Left ventricle myocardium inferior (tissue), 1 donor: ENCODE results near the gene GUCY2F. TPM values are rescaled to one million over a fixed set of nuclear protein-coding genes. Genes with fewer than 3 reads are reported as not detected.

Source experiments
- DNase-seq: peaks from one replicate; pipeline ENCODE4 v3.0.0-alpha.2; 2020
- H3K27ac ChIP-seq: fragments of 200-600 bp; replicated peaks from 2 replicates; pipeline ENCODE4 v1.8.0; 2021
- H3K27me3 ChIP-seq: fragments of 200-600 bp; 2 replicates; pipeline ENCODE4 v1.8.0; 2021; ENCODE audit warnings: low read depth
- H3K36me3 ChIP-seq: fragments of 200-600 bp; 2 replicates; pipeline ENCODE4 v1.8.0; 2021
- H3K4me1 ChIP-seq: fragments of 200-600 bp; 2 replicates; pipeline ENCODE4 v1.8.0; 2021
- H3K4me3 ChIP-seq: fragments of 200-600 bp; 2 replicates; pipeline ENCODE4 v1.8.0; 2021; ENCODE audit warnings: mild to moderate bottlenecking, moderate library complexity
- H3K9me3 ChIP-seq: fragments of 200-600 bp; replicated peaks from 2 replicates; pipeline ENCODE4 v1.8.0; 2021
- intact Hi-C: fragments of 100-400 bp; cut with micrococcal nuclease; formaldehyde crosslinking; loops from one replicate; pipeline ENCODE4 v1.11.0; 2022
- total RNA-seq: library from RNA; stranded (reverse); fragmentation: NEBNext Ultra II Directional; extraction: Animal tissue kit (Norgen Biotek cat#: 25700); gene quantifications from one replicate; pipeline ENCODE4 v1.2.1, GENCODE V29; 2021
- TF ChIP-seq, protein P1 (sequence below): fragments of 200-600 bp; IDR thresholded peaks from 2 replicates; pipeline ENCODE4 v1.8.0; 2021; ENCODE audit warnings: antibody characterized with exemption, mild to moderate bottlenecking, borderline replicate concordance
- donor health status: DM: no; HTN: yes; CAD: no; lungs with severe emphysema.

Gene GUCY2F
- total RNA-seq, 1 donor from 2014 or later, result not detected

DNA sequence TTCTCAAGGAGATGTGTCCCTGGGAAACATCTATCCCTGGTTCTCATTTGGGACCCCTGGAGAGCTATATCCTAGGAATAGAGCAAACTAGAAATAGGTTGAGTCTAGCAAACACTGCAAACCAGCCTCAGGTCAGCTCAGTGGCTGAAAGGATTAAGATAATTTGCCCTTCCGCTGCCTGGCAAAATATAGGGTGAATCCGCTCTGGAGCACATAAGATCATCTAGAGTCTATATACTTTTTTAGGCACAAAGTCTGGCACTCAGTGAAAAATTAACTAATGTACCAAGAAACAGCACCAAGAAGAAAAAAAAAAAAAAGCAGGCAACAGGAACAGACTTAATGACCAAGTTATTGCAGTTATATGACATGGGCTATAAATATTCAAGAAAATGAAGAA is 7.3 kb upstream of the GUCY2F start:
- Histone ChIP-seq H3K9me3 (no peaks in the 10 kb centered on the region), H3K27me3 (no peaks in the 10 kb centered on the region), H3K27ac (no peak overlapping the region), H3K4me3 (no peak overlapping the region), H3K4me1 (no peaks in the 10 kb centered on the region), H3K36me3 (no peaks in the 10 kb centered on the region)
- intact Hi-C loops, result loop anchor here (10.0 kb wide), 1 partner anchor 396 kb away; no protein-coding TSS in a partner anchor
- TF ChIP-seq, protein P1, sequence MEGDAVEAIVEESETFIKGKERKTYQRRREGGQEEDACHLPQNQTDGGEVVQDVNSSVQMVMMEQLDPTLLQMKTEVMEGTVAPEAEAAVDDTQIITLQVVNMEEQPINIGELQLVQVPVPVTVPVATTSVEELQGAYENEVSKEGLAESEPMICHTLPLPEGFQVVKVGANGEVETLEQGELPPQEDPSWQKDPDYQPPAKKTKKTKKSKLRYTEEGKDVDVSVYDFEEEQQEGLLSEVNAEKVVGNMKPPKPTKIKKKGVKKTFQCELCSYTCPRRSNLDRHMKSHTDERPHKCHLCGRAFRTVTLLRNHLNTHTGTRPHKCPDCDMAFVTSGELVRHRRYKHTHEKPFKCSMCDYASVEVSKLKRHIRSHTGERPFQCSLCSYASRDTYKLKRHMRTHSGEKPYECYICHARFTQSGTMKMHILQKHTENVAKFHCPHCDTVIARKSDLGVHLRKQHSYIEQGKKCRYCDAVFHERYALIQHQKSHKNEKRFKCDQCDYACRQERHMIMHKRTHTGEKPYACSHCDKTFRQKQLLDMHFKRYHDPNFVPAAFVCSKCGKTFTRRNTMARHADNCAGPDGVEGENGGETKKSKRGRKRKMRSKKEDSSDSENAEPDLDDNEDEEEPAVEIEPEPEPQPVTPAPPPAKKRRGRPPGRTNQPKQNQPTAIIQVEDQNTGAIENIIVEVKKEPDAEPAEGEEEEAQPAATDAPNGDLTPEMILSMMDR, result no peak
- DNase-seq, result no peak

DNA sequence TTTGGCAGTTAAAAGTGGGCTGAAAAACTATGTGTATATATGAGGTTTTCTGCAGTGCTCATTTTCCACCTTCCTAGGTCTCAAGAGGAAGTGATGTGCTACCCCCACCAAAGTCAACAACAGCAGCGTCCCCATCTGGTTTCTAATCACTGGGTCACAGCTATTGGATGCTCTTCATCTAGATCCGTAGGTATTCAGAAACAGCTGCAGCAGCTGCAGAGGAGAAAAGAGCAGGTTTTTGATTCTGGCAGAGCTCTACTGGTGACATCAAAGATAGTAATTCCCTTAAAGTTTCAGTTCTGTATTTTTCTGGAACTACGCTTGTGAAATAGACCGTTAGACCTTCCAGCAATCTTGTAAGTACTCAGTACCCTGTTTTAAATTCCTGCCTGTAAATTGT is 5.8 kb upstream of the GUCY2F start:
- no peaks in the 10 kb centered on the region for H3K4me1 ChIP-seq
- H3K27me3 ChIP-seq, result no peaks in the 10 kb centered on the region
- TF ChIP-seq, protein P1, result no peak
- intact Hi-C loops, result loop anchor here (10.0 kb wide), 1 partner anchor 397 kb away; no protein-coding TSS in a partner anchor
- DNase-seq, result no peak
- no peaks in the 10 kb centered on the region for H3K36me3 ChIP-seq
- no peak overlapping the region for H3K4me3 ChIP-seq
- no peak overlapping the region for H3K27ac ChIP-seq
- no peaks in the 10 kb centered on the region for H3K9me3 ChIP-seq

GRCh38 chrX:109485470-109486340 is 3.8 kb upstream of the GUCY2F start:
- H3K36me3 ChIP-seq, result no peaks in the 10 kb centered on the region
- TF ChIP-seq, protein P1, result peak; percentile 89
- H3K27ac ChIP-seq, result no peak overlapping the region
- H3K4me3 ChIP-seq, result no peak overlapping the region
- no peaks in the 10 kb centered on the region for H3K9me3 ChIP-seq
- DNase-seq, result peak; percentile 20
- H3K27me3 ChIP-seq, result no peaks in the 10 kb centered on the region
- H3K4me1 ChIP-seq, result no peaks in the 10 kb centered on the region
- intact Hi-C loops, result loop anchor here (10.0 kb wide), 1 partner anchor 399 kb away; no protein-coding TSS in a partner anchor

- no peak for DNase-seq
- no peak overlapping the region for H3K27ac ChIP-seq
- intact Hi-C loops, result loop anchor here (10.0 kb wide), 1 partner anchor 400 kb away; no protein-coding TSS in a partner anchor
- no peaks in the 10 kb centered on the region for H3K27me3 ChIP-seq
- H3K4me3 ChIP-seq, result no peak overlapping the region
- no peaks in the 10 kb centered on the region for H3K9me3 ChIP-seq
- H3K4me1 ChIP-seq, result no peaks in the 10 kb centered on the region
- H3K36me3 ChIP-seq, result no peaks in the 10 kb centered on the region
- TF ChIP-seq, protein P1, result no peak
Measured at GRCh38 chrX:109484886-109485285, 3.0 kb upstream of the GUCY2F start.

DNA sequence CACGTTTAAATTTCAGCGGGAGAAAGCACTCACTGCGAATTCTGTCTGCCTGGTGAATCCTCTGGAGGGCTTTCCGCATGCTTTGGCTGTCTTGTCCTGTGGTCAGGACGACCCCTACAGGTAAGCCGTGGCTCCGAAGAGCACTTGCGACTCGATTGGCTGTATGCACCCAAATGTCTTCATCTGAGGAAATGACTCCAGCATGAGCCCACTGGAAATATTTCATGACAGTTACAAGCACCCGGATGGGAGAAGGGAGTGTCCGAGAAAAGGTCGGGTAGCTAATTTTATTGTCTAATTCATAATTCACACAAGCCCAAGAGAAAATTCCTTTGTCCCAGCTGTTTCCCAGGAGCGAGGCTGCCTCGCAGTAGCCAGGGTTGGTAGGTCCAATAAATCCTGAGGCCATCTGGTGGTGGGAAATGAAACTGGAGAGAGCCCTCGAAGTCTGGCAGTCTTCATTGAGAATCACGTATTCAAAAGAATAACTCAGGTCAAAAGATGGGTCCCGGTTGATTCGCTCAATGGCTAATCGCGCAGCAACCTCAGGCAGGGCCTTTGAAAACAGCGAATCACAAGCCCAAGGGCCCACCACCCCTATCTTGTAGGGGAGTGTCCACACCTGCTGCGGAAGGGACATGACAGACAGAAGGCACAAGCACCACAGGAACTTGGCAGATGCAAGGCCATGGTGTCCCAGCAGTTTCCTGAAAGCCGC is 6.6 kb downstream of the GUCY2F start:
- intact Hi-C loops, result no loop called here
- H3K4me1 ChIP-seq, result peaks cover 4% of the 10 kb centered on the region
- H3K27ac ChIP-seq, result no peak overlapping the region
- H3K9me3 ChIP-seq, result no peaks in the 10 kb centered on the region
- H3K4me3 ChIP-seq, result peak overlapping the region; percentile 39
- DNase-seq, result peak; percentile 11
- H3K36me3 ChIP-seq, result no peaks in the 10 kb centered on the region
- no peaks in the 10 kb centered on the region for H3K27me3 ChIP-seq
- TF ChIP-seq, protein P1, result peak; percentile 63
